Mesenchymal stem cell (in vitro differentiated cells and primary cell): ENCODE measurements around the gene CERS6.

Source experiments
- DNase-seq: peaks from one replicate; pipeline ENCODE4 v3.0.0-alpha.2; 2013
- H2AFZ ChIP-seq: one replicate; pipeline ENCODE4 v1.6.1; 2013; ENCODE audit warnings: low read depth, mild to moderate bottlenecking, control low read depth, inconsistent platforms, low read length, moderate library complexity
- H2AK5ac ChIP-seq: 2 replicates; pipeline ENCODE4 v1.6.1; 2013; ENCODE audit warnings: low read length, moderate library complexity, mild to moderate bottlenecking, inconsistent platforms; ENCODE audit not compliant: severe bottlenecking
- H2BK120ac ChIP-seq: one replicate; pipeline ENCODE4 v1.6.1; 2013; ENCODE audit warnings: low read depth, mild to moderate bottlenecking, inconsistent platforms, low read length, moderate library complexity
- H2BK12ac ChIP-seq, 2 experiments: one replicate each; pipeline ENCODE4 v1.6.1; 2013; ENCODE audit warnings: inconsistent platforms in 2 of 2, low read length in 2 of 2, mild to moderate bottlenecking in 2 of 2, moderate library complexity in 2 of 2, control low read depth in 1 of 2
- H2BK15ac ChIP-seq: one replicate; pipeline ENCODE4 v1.6.1; 2013; ENCODE audit warnings: mild to moderate bottlenecking, low read depth, inconsistent platforms; ENCODE audit not compliant: poor library complexity, severe bottlenecking
- H2BK5ac ChIP-seq: 2 replicates; pipeline ENCODE4 v1.6.1; 2013; ENCODE audit warnings: low read depth, mild to moderate bottlenecking, low read length, control low read depth, inconsistent platforms; ENCODE audit not compliant: poor library complexity, severe bottlenecking
- H3K14ac ChIP-seq, 2 experiments: one replicate each; pipeline ENCODE4 v1.6.1; 2013; ENCODE audit warnings: inconsistent platforms in 2 of 2, low read length in 2 of 2, control low read depth in 1 of 2, mild to moderate bottlenecking in 1 of 2, moderate library complexity in 1 of 2
- H3K18ac ChIP-seq, 2 experiments: one replicate each; pipeline ENCODE4 v1.6.1; 2013; ENCODE audit warnings: inconsistent platforms in 2 of 2, low read length in 2 of 2, control low read depth in 1 of 2, low read depth in 1 of 2, mild to moderate bottlenecking in 1 of 2
- H3K23ac ChIP-seq, 2 experiments: one replicate each; pipeline ENCODE4 v1.6.1; 2013; ENCODE audit warnings: inconsistent platforms in 2 of 2, low read length in 2 of 2, mild to moderate bottlenecking in 2 of 2, moderate library complexity in 2 of 2, control low read depth in 1 of 2
- H3K27ac ChIP-seq: 2 replicates; pipeline ENCODE4 v1.5.1; 2013; ENCODE audit warnings: mild to moderate bottlenecking, moderate library complexity, low read length, control low read depth, inconsistent platforms; ENCODE audit not compliant: poor library complexity, severe bottlenecking
- H3K27me3 ChIP-seq, 2 experiments: 2 replicates each; pipeline versions ENCODE4 v1.6.1 to v1.7.0; 2013; ENCODE audit warnings: low read length in 2 of 2, mild to moderate bottlenecking in 2 of 2, moderate library complexity in 2 of 2, control low read depth in 1 of 2, inconsistent platforms in 1 of 2; ENCODE audit not compliant: control insufficient read depth in 1 of 2, insufficient read depth in 1 of 2
- H3K36me3 ChIP-seq, 2 experiments: 2 replicates each; pipeline versions ENCODE4 v1.6.1 to v1.7.0; 2013; ENCODE audit warnings: low read length in 2 of 2, control low read depth in 1 of 2, inconsistent platforms in 1 of 2, low read depth in 1 of 2, mild to moderate bottlenecking in 1 of 2; ENCODE audit not compliant: insufficient read depth in 2 of 2, control insufficient read depth in 1 of 2
- H3K4ac ChIP-seq, 2 experiments: one replicate each; pipeline ENCODE4 v1.6.1; 2013; ENCODE audit warnings: inconsistent platforms in 2 of 2, low read length in 2 of 2, mild to moderate bottlenecking in 2 of 2, moderate library complexity in 2 of 2, control low read depth in 1 of 2, low read depth in 1 of 2
- H3K4me1 ChIP-seq: 2 replicates; pipeline ENCODE4 v1.6.1; 2013; ENCODE audit warnings: low read depth, low read length, control low read depth; ENCODE audit not compliant: control insufficient read depth, insufficient read depth
- H3K4me2 ChIP-seq: 2 replicates; pipeline ENCODE4 v1.6.1; 2013; ENCODE audit warnings: low read length, mild to moderate bottlenecking, inconsistent platforms; ENCODE audit not compliant: poor library complexity, severe bottlenecking
- H3K4me3 ChIP-seq, 2 experiments: 2 replicates each; pipeline versions ENCODE4 v1.5.1 to v1.7.0; 2013; ENCODE audit warnings: low read length in 2 of 2, mild to moderate bottlenecking in 2 of 2, control low read depth in 1 of 2, low read depth in 1 of 2; ENCODE audit not compliant: insufficient read depth in 1 of 2
- H3K79me1 ChIP-seq: replicated peaks from 2 replicates; pipeline ENCODE4 v1.6.1; 2013; ENCODE audit warnings: mild to moderate bottlenecking, control low read depth, low read length, inconsistent platforms; ENCODE audit not compliant: poor library complexity, severe bottlenecking
- H3K9ac ChIP-seq: 2 replicates; pipeline ENCODE4 v1.7.0; 2013; ENCODE audit warnings: mild to moderate bottlenecking, low read length, moderate library complexity
- H3K9me3 ChIP-seq: 2 replicates; pipeline ENCODE4 v1.7.0; 2013; ENCODE audit warnings: mild to moderate bottlenecking, low read length; ENCODE audit not compliant: control insufficient read depth
- H4K8ac ChIP-seq: one replicate; pipeline ENCODE4 v1.6.1; 2013; ENCODE audit warnings: inconsistent platforms, mild to moderate bottlenecking, low read length, moderate library complexity
- H4K91ac ChIP-seq: one replicate; pipeline ENCODE4 v1.6.1; 2013; ENCODE audit warnings: mild to moderate bottlenecking, low read length, inconsistent platforms
- WGBS: methylation state at CpG from one replicate; pipeline ENCODE4 v1.1.7; 2013; ENCODE audit warnings: mixed read lengths; 5-methylcytosine and 5-hydroxymethylcytosine counted together

Gene CERS6

DNA sequence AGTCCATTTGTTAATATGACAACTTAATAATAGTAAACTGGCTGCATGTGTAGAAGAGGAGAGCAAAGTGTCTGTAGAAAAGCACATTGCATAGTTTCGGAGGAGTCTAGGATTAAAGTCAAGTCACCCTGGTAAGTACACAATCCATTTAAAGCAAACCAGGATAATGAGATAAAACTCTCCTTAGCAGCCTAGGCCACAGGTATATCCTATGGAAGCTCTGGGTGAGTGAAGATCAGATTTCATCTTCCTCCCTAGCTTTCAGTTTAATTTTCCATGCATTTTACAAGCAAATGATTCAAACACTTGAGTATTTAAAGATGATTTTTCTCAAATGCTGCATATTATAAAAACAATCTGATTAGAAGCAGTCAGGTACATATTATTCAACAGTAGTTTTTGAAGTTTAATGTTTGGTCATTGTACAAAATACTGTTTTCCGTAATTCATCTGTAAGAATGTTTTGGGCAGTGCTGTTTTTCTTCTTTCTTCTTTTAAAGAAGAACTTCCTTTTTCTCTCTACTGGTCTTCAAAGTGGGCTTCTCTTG lies 10.2 kb downstream of the CERS6 start:
- no CpG with 5 or more reads among the region's 2 CpGs for WGBS
- Histone ChIP-seq H3K14ac (no peak overlapping the region), H2AFZ (no peak overlapping the region)

GRCh38 chr2:168466834-168467565 lies 10.9 kb downstream of the CERS6 start:
- no peak overlapping the region for H2BK120ac ChIP-seq
- no peak overlapping the region for H3K23ac ChIP-seq
- WGBS, result 63% methylated on average over 1 of the region's 3 CpGs
- H2AFZ ChIP-seq, result no peak overlapping the region
- no peak overlapping the region for H3K27ac ChIP-seq
- no peak overlapping the region for H3K14ac ChIP-seq
- no peak for DNase-seq
- H3K18ac ChIP-seq, result no peak overlapping the region
- H3K27me3 ChIP-seq, result no peaks in the 10 kb centered on the region
- no peaks in the 10 kb centered on the region for H3K9me3 ChIP-seq
- no peak overlapping the region for H3K4ac ChIP-seq
- H2BK15ac ChIP-seq, result no peak overlapping the region
- no peak overlapping the region for H3K9ac ChIP-seq
- H2BK12ac ChIP-seq, result no peak overlapping the region
- H2BK5ac ChIP-seq, result no peak overlapping the region
- no peaks in the 10 kb centered on the region for H3K36me3 ChIP-seq
- H3K4me2 ChIP-seq, result no peak overlapping the region
- no peak overlapping the region for H3K4me3 ChIP-seq
- no peak overlapping the region for H4K91ac ChIP-seq
- H2AK5ac ChIP-seq, result no peak overlapping the region
- H4K8ac ChIP-seq, result no peak overlapping the region
- H3K4me1 ChIP-seq, result peaks cover 5% of the 10 kb centered on the region
- H3K79me1 ChIP-seq, result peaks cover 33% of the 10 kb centered on the region

More for the DNA sequence above, 10.2 kb downstream of the CERS6 start:
- Histone ChIP-seq H3K9ac (no peak overlapping the region), H3K23ac (no peak overlapping the region), H3K4ac (no peak overlapping the region), H3K79me1 (peaks cover 30% of the 10 kb centered on the region), H2AK5ac (no peak overlapping the region), H4K8ac (no peak overlapping the region), H2BK15ac (no peak overlapping the region), H3K4me2 (no peak overlapping the region), H2BK120ac (no peak overlapping the region), H4K91ac (no peak overlapping the region), H3K27me3 (no peaks in the 10 kb centered on the region), H2BK5ac (no peak overlapping the region), H3K18ac (no peak overlapping the region), H3K4me3 (no peak overlapping the region), H3K36me3 (no peaks in the 10 kb centered on the region), H3K4me1 (peaks cover 5% of the 10 kb centered on the region), H3K27ac (no peak overlapping the region), H3K9me3 (no peaks in the 10 kb centered on the region), H2BK12ac (no peak overlapping the region)
- DNase-seq, result no peak

- Histone ChIP-seq H2BK12ac (no peak overlapping the region), H3K4me1 (peaks cover 5% of the 10 kb centered on the region), H3K4me3 (no peak overlapping the region), H3K4ac (no peak overlapping the region), H2AK5ac (no peak overlapping the region), H3K18ac (no peak overlapping the region), H4K8ac (no peak overlapping the region), H3K23ac (no peak overlapping the region), H2BK120ac (no peak overlapping the region), H3K9me3 (no peaks in the 10 kb centered on the region), H3K36me3 (no peaks in the 10 kb centered on the region), H3K79me1 (peaks cover 29% of the 10 kb centered on the region), H4K91ac (no peak overlapping the region), H3K4me2 (no peak overlapping the region), H3K27ac (no peak overlapping the region), H2BK15ac (no peak overlapping the region), H3K27me3 (no peaks in the 10 kb centered on the region), H3K14ac (no peak overlapping the region), H3K9ac (no peak overlapping the region), H2AFZ (no peak overlapping the region), H2BK5ac (no peak overlapping the region)
- 98% methylated on average over 2 of the region's 2 CpGs for WGBS
- DNase-seq, result no peak
Measured at GRCh38 chr2:168467729-168468128, 11.7 kb downstream of the CERS6 start.

DNA sequence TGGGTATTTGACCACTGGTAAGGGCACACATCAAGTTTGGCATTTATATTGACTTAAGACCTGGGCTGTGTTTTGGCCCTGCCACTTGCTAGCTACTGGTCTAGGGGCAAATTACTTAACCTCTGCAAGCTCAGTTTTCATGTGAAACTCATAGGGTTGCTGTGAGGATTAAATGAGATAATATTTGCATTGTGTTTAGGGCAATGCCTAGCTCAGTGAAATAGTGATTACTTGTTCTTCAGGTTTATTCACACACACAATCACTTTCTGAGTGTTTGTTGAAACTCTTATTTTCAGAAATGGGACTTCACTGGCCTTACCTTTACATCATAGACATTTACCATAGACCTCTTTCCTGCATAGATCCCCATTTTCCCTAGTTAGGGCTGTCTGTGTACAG lies 12.3 kb downstream of the CERS6 start:
- Histone ChIP-seq H3K4me1 (peaks cover 5% of the 10 kb centered on the region), H3K18ac (no peak overlapping the region), H2AK5ac (no peak overlapping the region), H3K9ac (no peak overlapping the region), H3K79me1 (peaks cover 29% of the 10 kb centered on the region), H3K27ac (no peak overlapping the region), H3K23ac (no peak overlapping the region), H2BK15ac (no peak overlapping the region), H3K4me2 (no peak overlapping the region), H3K4ac (no peak overlapping the region), H2BK12ac (no peak overlapping the region), H3K9me3 (no peaks in the 10 kb centered on the region), H2BK5ac (no peak overlapping the region), H3K14ac (no peak overlapping the region), H3K4me3 (no peak overlapping the region), H2BK120ac (no peak overlapping the region), H4K8ac (no peak overlapping the region), H3K27me3 (no peaks in the 10 kb centered on the region), H2AFZ (no peak overlapping the region), H4K91ac (no peak overlapping the region), H3K36me3 (no peaks in the 10 kb centered on the region)
- no peak for DNase-seq
